Astrocyte (in vitro differentiated cells and primary cell): ENCODE data around the gene SND1.

ENCODE experiments used
- CTCF ChIP-seq: IDR thresholded peaks from 2 replicates; pipeline ENCODE4 v1.5.1; 2011; ENCODE audit warnings: low read depth, mild to moderate bottlenecking, inconsistent platforms, low read length, moderate library complexity; ENCODE audit not compliant: insufficient read depth
- EZH2 ChIP-seq: IDR thresholded peaks from 2 replicates; pipeline ENCODE4 v1.6.1; 2012; ENCODE audit warnings: mild to moderate bottlenecking, low read length, inconsistent platforms; ENCODE audit not compliant: insufficient read depth

DNA sequence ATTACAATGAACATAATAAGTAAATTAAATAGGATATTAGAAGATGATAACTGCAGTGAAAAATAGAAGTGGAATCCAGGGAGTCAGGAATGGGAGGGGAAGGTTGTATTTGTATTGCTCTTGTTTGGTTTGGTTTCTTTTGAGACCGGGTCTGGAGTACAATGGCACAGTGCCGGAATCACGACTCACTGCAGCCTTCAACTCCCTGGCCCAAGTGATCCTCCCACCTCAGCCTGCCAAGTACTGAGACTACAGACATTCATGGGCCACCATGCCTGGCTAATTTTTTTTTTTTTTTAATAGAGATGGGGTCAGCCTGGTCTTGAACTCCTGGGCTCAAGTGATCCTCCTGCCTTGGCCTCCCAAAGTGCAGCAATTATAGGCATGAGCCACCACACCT, 439.1 kb downstream of the SND1 start:
- TF ChIP-seq EZH2 (no peak), CTCF (no peak)
